CD14-positive monocyte (primary cell): ENCODE results near the gene DTX4. TPM values are rescaled to one million over a fixed set of nuclear protein-coding genes. Genes with fewer than 3 reads are reported as not detected.

Source experiments
- DNase-seq, 3 donors: peaks; one replicate each; pipeline ENCODE4 v3.0.0-alpha.2; 2011 to 2022
- H2AFZ ChIP-seq: 2 replicates; pipeline ENCODE4 v1.6.0; 2012; ENCODE audit warnings: mild to moderate bottlenecking, low read depth, low read length, inconsistent platforms; ENCODE audit not compliant: insufficient read depth, poor library complexity, severe bottlenecking
- H3K27ac ChIP-seq, 2 donors: 1 replicate in 1 of 2; 2 replicates in 1 of 2; pipeline ENCODE4 v1.5.1; 2012 to 2013; ENCODE audit warnings: low read length in 2 of 2, control low read depth in 1 of 2, inconsistent platforms in 1 of 2, low read depth in 1 of 2, mild to moderate bottlenecking in 1 of 2
- H3K27me3 ChIP-seq, 2 donors: one replicate each; pipeline versions ENCODE4 v1.6.0 to v1.6.1; 2011 to 2013; ENCODE audit warnings: low read length in 2 of 2; ENCODE audit not compliant: control insufficient read depth in 2 of 2, insufficient read depth in 2 of 2
- H3K36me3 ChIP-seq, 2 donors: replicated peaks in 1 of 2; 1 replicate in 1 of 2; 2 replicates in 1 of 2; pipeline versions ENCODE4 v1.5.1 to v1.6.1; 2012 to 2013; ENCODE audit warnings: low read length in 2 of 2, control low read depth in 1 of 2, inconsistent platforms in 1 of 2, mild to moderate bottlenecking in 1 of 2; ENCODE audit not compliant: insufficient read depth in 2 of 2, control insufficient read depth in 1 of 2
- H3K4me1 ChIP-seq, 2 donors: 1 replicate in 1 of 2; 2 replicates in 1 of 2; pipeline versions ENCODE4 v1.5.1 to v1.6.1; 2012 to 2013; ENCODE audit warnings: low read length in 2 of 2, control low read depth in 1 of 2, inconsistent platforms in 1 of 2, mild to moderate bottlenecking in 1 of 2, moderate library complexity in 1 of 2; ENCODE audit not compliant: insufficient read depth in 2 of 2, control insufficient read depth in 1 of 2
- H3K4me2 ChIP-seq: replicated peaks from 2 replicates; pipeline ENCODE3; 2012; ENCODE audit warnings: low read length, moderate library complexity, mild to moderate bottlenecking; ENCODE audit not compliant: poor library complexity, severe bottlenecking; ENCODE audit errors: extremely low read depth
- H3K4me3 ChIP-seq, 3 experiments: fragments of 200-600 bp in 1 of 3; sonication (generic) in 1 of 3; replicated peaks in 1 of 3; 1 replicate in 2 of 3; 2 replicates in 1 of 3; pipeline ENCODE4 v1.5.1; 2011 to 2013; ENCODE audit warnings: low read length in 3 of 3, mild to moderate bottlenecking in 3 of 3, control low read depth in 2 of 3, low read depth in 2 of 3, inconsistent platforms in 1 of 3, moderate library complexity in 1 of 3
- H3K79me2 ChIP-seq: 2 replicates; pipeline ENCODE4 v1.6.0; 2012; ENCODE audit warnings: mild to moderate bottlenecking, control low read depth, inconsistent platforms, low read length, moderate library complexity; ENCODE audit not compliant: insufficient read depth
- H3K9ac ChIP-seq: 2 replicates; pipeline ENCODE4 v1.6.0; 2017; ENCODE audit warnings: low read length, mild to moderate bottlenecking; ENCODE audit not compliant: insufficient read depth, poor library complexity, severe bottlenecking
- H3K9me3 ChIP-seq, 2 donors: replicated peaks in 1 of 2; 1 replicate in 1 of 2; 2 replicates in 1 of 2; pipeline versions ENCODE4 v1.5.1 to v1.6.1; 2012 to 2013; ENCODE audit warnings: low read length in 2 of 2, control low read depth in 1 of 2; ENCODE audit not compliant: control insufficient read depth in 1 of 2, insufficient read depth in 1 of 2
- H4K20me1 ChIP-seq: 2 replicates; pipeline ENCODE4 v1.6.0; 2012; ENCODE audit warnings: mild to moderate bottlenecking, low read length, control low read depth, moderate library complexity; ENCODE audit not compliant: insufficient read depth
- H3K27ac Mint-ChIP-seq, 7 donors: one replicate each; pipeline ENCODE4 v1.8.0; 2020; ENCODE audit warnings: mild to moderate bottlenecking in 7 of 7, mixed read lengths in 7 of 7, moderate library complexity in 6 of 7, inconsistent platforms in 2 of 7
- H3K27me3 Mint-ChIP-seq, 3 donors: one replicate each; pipeline ENCODE4 v1.8.0; 2021 to 2022; ENCODE audit warnings: low read depth in 3 of 3, mild to moderate bottlenecking in 3 of 3, mixed read lengths in 3 of 3, moderate library complexity in 3 of 3, inconsistent platforms in 1 of 3
- H3K36me3 Mint-ChIP-seq, 2 donors: one replicate each; pipeline ENCODE4 v1.8.0; 2020; ENCODE audit warnings: mixed read lengths in 2 of 2, inconsistent platforms in 1 of 2, mild to moderate bottlenecking in 1 of 2
- H3K4me1 Mint-ChIP-seq: one replicate; pipeline ENCODE4 v1.8.0; 2020; ENCODE audit warnings: mild to moderate bottlenecking, mixed read lengths
- H3K4me3 Mint-ChIP-seq, 2 donors: one replicate each; pipeline ENCODE4 v1.8.0; 2020; ENCODE audit warnings: mild to moderate bottlenecking in 2 of 2, mixed read lengths in 2 of 2, moderate library complexity in 1 of 2
- H3K9me3 Mint-ChIP-seq, 7 donors: one replicate each; pipeline ENCODE4 v1.8.0; 2020 to 2022; ENCODE audit warnings: mixed read lengths in 7 of 7, mild to moderate bottlenecking in 6 of 7, moderate library complexity in 6 of 7, inconsistent platforms in 2 of 7
- CTCF ChIP-seq: fragments of 200-600 bp; IDR thresholded peaks from one replicate; pipeline ENCODE4 v1.8.0; 2022; ENCODE audit warnings: antibody characterized with exemption, mild to moderate bottlenecking
- WGBS: methylation state at CpG from one replicate; pipeline ENCODE4 v1.1.5; 2013; ENCODE audit warnings: missing lambda C conversion rate; ENCODE audit not compliant: insufficient coverage; 5-methylcytosine and 5-hydroxymethylcytosine counted together
- intact Hi-C, 2 donors: fragments of 100-400 bp; cut with micrococcal nuclease; formaldehyde crosslinking; loops; one replicate each; pipeline versions ENCODE4 v1.15.0 to v1.15.1; 2023
- polyA plus RNA-seq, 3 donors: library from polyadenylated mRNA; depleted of rRNA in 1 of 3; unstranded in 2 of 3; stranded (reverse) in 1 of 3; fragments of 300-500 nt in 2 of 3; fragments of >200 nt in 1 of 3; fragmentation: Illumina TruSeq in 2 of 3; gene quantifications; 1 replicate in 2 of 3; 2 replicates in 1 of 3; pipeline ENCODE4 v1.2.3, GENCODE V29; 2012 to 2021

DTX4 gene
- polyA plus RNA-seq, 3 donors: 0.96 to 1.9 (median 1.1) TPM

GRCh38 chr11:59142530-59143507 is 29.1 kb upstream of the DTX4 start, which contains the start of gene FAM111A:
Gene FAM111A (plus strand): TSS chr11:59142856. CDS start chr11:59148873, 6,017 bp downstream.
- Histone ChIP-seq H3K79me2 (peaks cover 54% of the 10 kb centered on the region), H4K20me1 (peaks cover 4% of the 10 kb centered on the region), H3K9me3 (no peaks in the 10 kb centered on the region), H3K36me3 (peaks cover 2 to 15% of the 10 kb centered on the region in 2 donors), H3K4me1 (peaks cover 43 to 56% of the 10 kb centered on the region in 2 donors), H3K27ac (peak within 1 kb of the TSS; percentile 93 to 99), H3K4me2 (peak within 1 kb of the TSS; percentile 99), H3K9ac (peak within 1 kb of the TSS; percentile 93), H2AFZ (peak within 1 kb of the TSS; percentile 98), H3K4me3 (peak within 1 kb of the TSS; percentile 80 to 99 (median 83)), H3K27me3 (no peaks in the 10 kb centered on the region)
- Mint-ChIP-seq H3K4me3 (peak within 1 kb of the TSS; percentile 97 to 100), H3K36me3 (peaks cover 15 to 20% of the 10 kb centered on the region in 2 donors), H3K27ac (peak within 1 kb of the TSS; percentile 95 to 98 (median 97)), H3K9me3 (no peaks in the 10 kb centered on the region), H3K4me1 (peaks cover 57% of the 10 kb centered on the region), H3K27me3 (no peaks in the 10 kb centered on the region)
- WGBS: 0% methylated on average over 34 of the region's 50 CpGs
- no peak for TF ChIP-seq CTCF
- intact Hi-C loops: loop anchor here (5.0 to 10.0 kb wide), 3 partner anchors 36 to 568 kb away; partner anchors contain the start of genes FAM111B (in 1 of the 2), LPXN (in 1 of the 2) and ZFP91 (in 1 of the 2)
- peak; percentile 82 to 88 (median 87) for DNase-seq

GRCh38 chr11:59144096-59144495 is 27.8 kb upstream of the DTX4 start:
- Mint-ChIP-seq H3K27me3 (no peaks in the 10 kb centered on the region), H3K27ac (peak overlapping the region; percentile 96 to 98 (median 97)), H3K9me3 (no peaks in the 10 kb centered on the region), H3K36me3 (peaks cover 18 to 25% of the 10 kb centered on the region in 2 donors), H3K4me3 (peak overlapping the region; percentile 82 to 97), H3K4me1 (peaks cover 60% of the 10 kb centered on the region)
- Histone ChIP-seq H3K36me3 (peaks cover 5 to 23% of the 10 kb centered on the region in 2 donors), H3K4me2 (peak overlapping the region; percentile 99), H3K9me3 (no peaks in the 10 kb centered on the region), H3K27me3 (no peaks in the 10 kb centered on the region), H3K79me2 (peaks cover 67% of the 10 kb centered on the region), H4K20me1 (peaks cover 4% of the 10 kb centered on the region), H2AFZ (peak overlapping the region; percentile 86), H3K27ac (peak overlapping the region; percentile 91 to 99), H3K4me1 (peaks cover 43 to 56% of the 10 kb centered on the region in 2 donors), H3K9ac (peak overlapping the region; percentile 70), H3K4me3 (peak overlapping the region; percentile 53 to 99 (median 55))
- no peak for TF ChIP-seq CTCF
- intact Hi-C loops: loop anchor here (5.0 to 10.0 kb wide), 3 partner anchors 37 to 569 kb away; partner anchors contain the start of genes FAM111B (in 1 of the 2), LPXN (in 1 of the 2) and ZFP91 (in 1 of the 2)
- no peak for DNase-seq
- no CpG with 5 or more reads among the region's 1 CpG for WGBS
